IPS DF 6.9 (cell line): ENCODE data around the gene GRAMD4.

Experiments
- DNase-seq: peaks from one replicate; pipeline ENCODE4 v3.0.0-alpha.2; 2013; ENCODE audit warnings: low read depth, low spot score
- H3K27ac ChIP-seq: one replicate; pipeline ENCODE4 v1.5.1; 2013; ENCODE audit warnings: low read length, control low read depth
- H3K27me3 ChIP-seq: 2 replicates; pipeline ENCODE4 v1.6.1; 2013; ENCODE audit warnings: mild to moderate bottlenecking, low read length; ENCODE audit not compliant: control insufficient read depth, insufficient read depth
- H3K36me3 ChIP-seq: 2 replicates; pipeline ENCODE4 v1.6.1; 2013; ENCODE audit warnings: low read length; ENCODE audit not compliant: control insufficient read depth, insufficient read depth
- H3K4me1 ChIP-seq: 2 replicates; pipeline ENCODE4 v1.6.1; 2013; ENCODE audit warnings: low read length; ENCODE audit not compliant: control insufficient read depth, insufficient read depth
- H3K4me3 ChIP-seq: 2 replicates; pipeline ENCODE4 v1.5.1; 2013; ENCODE audit warnings: mild to moderate bottlenecking, low read length
- H3K9me3 ChIP-seq: 2 replicates; pipeline ENCODE4 v1.6.1; 2013; ENCODE audit warnings: low read length, inconsistent platforms; ENCODE audit not compliant: control insufficient read depth, insufficient read depth
- WGBS: extraction: QIAGEN DNeasy Blood & Tissue Kit; methylation state at CpG from one replicate; pipeline ENCODE4 v1.1.7; 2013; ENCODE audit warnings: mixed read lengths, missing lambda C conversion rate; ENCODE audit not compliant: insufficient read length, insufficient coverage; 5-methylcytosine and 5-hydroxymethylcytosine counted together

The GRAMD4 gene

DNA sequence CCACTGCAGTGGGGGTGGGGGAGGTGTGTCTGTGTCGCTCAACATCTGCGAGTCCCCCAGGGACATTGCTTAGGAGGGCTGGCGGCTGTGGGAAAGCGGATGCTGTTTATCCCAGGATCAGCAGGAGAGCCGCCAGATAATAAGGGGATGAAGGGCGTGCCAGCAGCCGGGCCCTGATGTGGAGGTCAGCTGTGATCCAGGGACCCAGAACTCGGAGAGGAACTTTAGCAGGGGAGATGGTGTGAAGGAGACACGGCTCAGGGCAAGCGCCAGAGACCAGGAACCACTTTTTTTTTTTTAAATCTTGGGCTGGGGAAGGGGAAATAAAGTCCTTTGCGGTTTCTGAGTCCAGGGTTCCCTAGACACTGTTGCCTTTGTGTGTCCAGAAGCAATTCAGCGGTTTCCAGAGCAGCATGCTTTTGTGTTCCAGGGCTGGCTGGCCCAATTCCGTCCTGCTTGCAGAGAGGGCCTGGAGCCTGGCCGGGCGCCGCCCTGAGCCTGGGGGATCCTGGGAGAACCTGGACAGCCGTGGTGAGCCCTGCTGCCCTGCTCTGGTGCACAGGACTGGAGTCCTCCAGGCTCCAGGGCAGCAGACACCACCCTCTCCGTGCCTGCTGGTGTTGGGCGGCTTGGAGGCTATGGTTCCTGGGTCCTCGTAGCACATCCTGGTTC, at the start of gene GRAMD4:
Gene GRAMD4, plus strand, starts transcription at position 557 of the 672 bp plus-strand sequence. CDS start 6,414 bp downstream, outside the sequence.
- H3K4me1 ChIP-seq = no peaks in the 10 kb centered on the region
- H3K9me3 ChIP-seq = no peaks in the 10 kb centered on the region
- no peak within 1 kb of the TSS for H3K4me3 ChIP-seq
- no peaks in the 10 kb centered on the region for H3K36me3 ChIP-seq
- H3K27me3 ChIP-seq = no peaks in the 10 kb centered on the region
- no CpG with 5 or more reads among the region's 20 CpGs for WGBS
- DNase-seq = no peak
- no peak within 1 kb of the TSS for H3K27ac ChIP-seq

GRCh38 chr22:46571642-46572250, 48.4 kb upstream of the GRAMD4 start:
- Histone ChIP-seq H3K4me1 (peaks cover 6% of the 10 kb centered on the region), H3K36me3 (no peaks in the 10 kb centered on the region), H3K4me3 (no peak overlapping the region), H3K27ac (no peak overlapping the region), H3K9me3 (no peaks in the 10 kb centered on the region), H3K27me3 (no peaks in the 10 kb centered on the region)
- no CpG with 5 or more reads among the region's 7 CpGs for WGBS
- DNase-seq = no peak

GRCh38 chr22:46572911-46573780, 47.0 kb upstream of the GRAMD4 start:
- Histone ChIP-seq H3K4me3 (no peak overlapping the region), H3K36me3 (no peaks in the 10 kb centered on the region), H3K27ac (no peak overlapping the region), H3K27me3 (no peaks in the 10 kb centered on the region), H3K9me3 (no peaks in the 10 kb centered on the region), H3K4me1 (peaks cover 8% of the 10 kb centered on the region)
- no CpG with 5 or more reads among the region's 19 CpGs for WGBS
- no peak for DNase-seq

- no CpG with 5 or more reads among the region's 18 CpGs for WGBS
- Histone ChIP-seq H3K27ac (no peak overlapping the region), H3K27me3 (no peaks in the 10 kb centered on the region), H3K4me3 (no peak overlapping the region), H3K9me3 (no peaks in the 10 kb centered on the region), H3K4me1 (peaks cover 8% of the 10 kb centered on the region), H3K36me3 (no peaks in the 10 kb centered on the region)
- no peak for DNase-seq
Measured at GRCh38 chr22:46573781-46574437, 46.3 kb upstream of the GRAMD4 start.

DNA sequence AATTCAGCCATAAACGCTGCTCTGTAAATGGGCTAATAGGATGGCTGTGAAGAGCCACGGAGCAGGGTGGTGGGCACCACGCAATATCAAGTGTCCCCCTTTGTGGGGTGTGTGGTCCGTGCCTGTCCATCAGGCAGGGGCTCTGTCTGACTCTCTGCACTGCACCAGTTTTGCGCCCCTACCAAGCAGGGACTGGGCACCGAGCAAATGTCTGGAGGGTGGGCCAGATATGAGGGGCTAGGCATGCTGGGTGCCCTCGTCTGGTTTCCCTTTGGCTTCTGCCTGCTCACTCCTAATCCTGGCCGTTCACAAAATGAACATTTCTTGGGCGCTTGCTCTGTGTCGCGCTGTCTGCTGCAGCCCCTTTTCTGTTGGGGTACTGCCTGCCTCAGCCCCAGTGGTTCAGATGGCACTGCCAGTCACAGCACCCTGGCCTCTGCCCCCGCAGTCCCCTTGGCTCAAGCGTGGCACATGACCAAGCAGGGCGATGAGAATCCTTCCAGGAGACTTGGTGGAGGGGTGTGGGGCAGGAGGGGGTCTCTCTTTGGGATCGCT, 45.7 kb upstream of the GRAMD4 start:
- Histone ChIP-seq H3K36me3 (no peaks in the 10 kb centered on the region), H3K4me1 (peaks cover 8% of the 10 kb centered on the region), H3K27ac (no peak overlapping the region), H3K27me3 (no peaks in the 10 kb centered on the region), H3K4me3 (no peak overlapping the region), H3K9me3 (no peaks in the 10 kb centered on the region)
- no CpG with 5 or more reads among the region's 15 CpGs for WGBS
- DNase-seq = no peak

DNA sequence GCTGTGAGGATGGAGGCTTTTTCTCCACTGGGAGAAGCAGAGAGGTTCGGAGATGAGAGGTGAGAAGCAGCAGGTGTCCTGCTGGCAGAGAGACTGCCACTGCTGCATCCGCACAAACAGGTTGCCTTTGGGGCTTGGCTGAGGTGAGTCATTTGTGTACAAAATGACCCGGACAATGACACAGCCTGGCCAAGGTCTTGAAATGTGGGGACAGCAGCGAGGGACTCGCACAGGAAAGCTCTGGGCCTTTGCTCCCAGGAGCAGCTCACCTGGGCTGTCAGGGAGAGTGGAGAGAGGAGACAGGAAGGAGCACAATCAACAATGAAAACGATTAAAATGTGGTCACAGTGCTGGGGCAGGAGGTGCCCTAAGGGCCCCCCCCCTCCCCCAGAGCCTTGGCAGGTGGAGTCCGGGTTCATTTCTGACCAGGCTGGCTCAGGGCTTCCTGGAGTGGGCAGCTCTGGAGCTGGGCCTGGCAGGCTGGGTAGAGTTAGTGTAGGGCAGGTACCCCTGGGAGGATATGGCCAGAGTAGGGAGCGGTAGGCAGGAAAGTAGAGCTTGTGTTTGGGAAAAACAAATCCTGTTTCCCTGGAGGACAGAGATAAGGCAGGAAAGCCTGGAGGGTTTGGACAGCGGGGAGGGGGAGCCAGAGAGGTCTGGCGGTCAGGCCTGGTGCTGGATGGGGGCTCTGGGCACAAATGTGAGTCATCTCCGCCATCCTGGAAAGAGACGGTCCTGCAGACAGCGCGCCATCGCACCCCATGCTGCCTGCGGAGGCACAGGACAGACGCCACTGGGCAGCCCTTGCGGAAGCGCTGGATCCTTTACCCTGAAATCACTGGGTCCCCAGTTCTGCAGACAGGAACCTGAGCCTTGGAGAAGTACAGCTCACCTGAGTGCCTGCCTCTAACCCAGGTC, 44.9 kb upstream of the GRAMD4 start:
- no peaks in the 10 kb centered on the region for H3K36me3 ChIP-seq
- DNase-seq = no peak
- no peaks in the 10 kb centered on the region for H3K27me3 ChIP-seq
- no CpG with 5 or more reads among the region's 19 CpGs for WGBS
- no peak overlapping the region for H3K27ac ChIP-seq
- H3K9me3 ChIP-seq = no peaks in the 10 kb centered on the region
- peaks cover 8% of the 10 kb centered on the region for H3K4me1 ChIP-seq
- H3K4me3 ChIP-seq = no peak overlapping the region

DNA sequence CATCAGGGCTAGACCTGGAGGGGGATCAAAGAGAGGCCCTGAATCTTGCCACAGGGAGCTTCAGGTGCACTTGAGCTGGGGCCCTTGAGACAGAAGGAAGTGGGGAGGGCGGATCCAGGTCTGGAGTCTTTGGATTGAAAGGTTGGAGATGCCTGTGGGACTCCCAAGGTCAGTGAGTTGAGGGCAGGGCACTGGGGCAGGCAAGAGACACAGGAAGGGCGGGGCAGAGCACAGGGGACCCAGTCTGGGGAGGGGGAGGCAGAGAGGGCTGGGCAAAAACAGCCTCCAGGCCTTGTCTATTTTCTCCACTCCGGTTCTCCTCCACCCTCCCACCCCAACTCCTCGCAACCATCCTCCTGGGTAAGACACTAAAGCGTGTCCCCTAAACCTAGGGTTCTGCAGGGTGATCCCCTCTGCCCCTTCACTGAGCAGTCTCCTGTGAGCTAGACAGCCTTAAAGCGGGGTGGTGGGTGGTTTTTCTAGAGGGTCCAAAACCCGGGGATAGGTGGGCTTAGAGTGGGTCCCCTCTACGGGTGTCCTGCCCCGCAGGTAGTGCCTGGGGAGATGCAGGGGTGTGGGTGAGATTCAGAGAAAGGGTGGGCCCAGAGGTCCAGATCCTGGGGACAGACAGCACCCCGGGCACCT, 44.2 kb upstream of the GRAMD4 start:
- no peaks in the 10 kb centered on the region for H3K27me3 ChIP-seq
- H3K4me3 ChIP-seq = peak overlapping the region; percentile 70
- WGBS = no CpG with 5 or more reads among the region's 10 CpGs
- no peak for DNase-seq
- H3K36me3 ChIP-seq = no peaks in the 10 kb centered on the region
- H3K27ac ChIP-seq = no peak overlapping the region
- peaks cover 8% of the 10 kb centered on the region for H3K4me1 ChIP-seq
- no peaks in the 10 kb centered on the region for H3K9me3 ChIP-seq

- WGBS = no CpG with 5 or more reads among the region's 142 CpGs
- Histone ChIP-seq H3K27ac (no peak overlapping the region), H3K4me1 (peaks cover 8% of the 10 kb centered on the region), H3K4me3 (peak overlapping the region; percentile 70), H3K36me3 (no peaks in the 10 kb centered on the region), H3K9me3 (no peaks in the 10 kb centered on the region), H3K27me3 (no peaks in the 10 kb centered on the region)
- DNase-seq = no peak
Measured at GRCh38 chr22:46576556-46577367, 43.4 kb upstream of the GRAMD4 start.
